GM13977 (cell line): ENCODE data around the gene PDCL3.

ENCODE experiments used
- DNase-seq: peaks from one replicate; pipeline ENCODE4 v3.0.0; 2012; ENCODE audit warnings: low spot score
- in situ Hi-C: fragments of 300-500 bp; cut with MboI; formaldehyde crosslinking; loops from one replicate; pipeline ENCODE4 v1.12.0; 2022; ENCODE audit warnings: low sequenced_read_pairs, low pct_unique_long_range_greater_than_20kb, mixed read lengths, inconsistent platforms; ENCODE audit not compliant: unreplicated experiment
- TF ChIP-seq, protein P1 (sequence below): IDR thresholded peaks from 2 replicates; pipeline ENCODE4 v1.5.1; 2012; ENCODE audit warnings: mild to moderate bottlenecking, control low read depth; ENCODE audit not compliant: insufficient read depth; ENCODE audit errors: extremely low read depth, missing control alignments

Gene PDCL3

DNA sequence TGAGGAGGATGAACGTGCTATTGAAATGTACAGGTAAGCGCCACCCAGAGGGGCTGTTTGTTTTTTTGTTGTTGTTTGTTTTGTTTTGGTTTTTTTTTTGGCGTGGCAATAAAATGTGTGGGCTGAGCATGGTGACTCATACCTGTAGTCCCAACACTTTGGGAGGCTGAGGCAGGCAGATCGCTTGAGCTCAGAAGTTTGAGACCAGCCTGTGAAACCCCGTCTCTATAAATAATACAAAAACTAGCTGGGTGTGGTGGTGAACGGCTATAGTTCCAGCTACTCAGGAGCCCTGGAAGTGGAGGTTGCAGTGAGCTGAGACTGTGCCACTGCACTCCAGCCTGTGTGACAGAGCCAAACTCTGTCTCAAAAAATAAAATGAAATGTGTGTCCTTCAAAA lies 6.2 kb downstream of the PDCL3 start:
- TF ChIP-seq, protein P1, sequence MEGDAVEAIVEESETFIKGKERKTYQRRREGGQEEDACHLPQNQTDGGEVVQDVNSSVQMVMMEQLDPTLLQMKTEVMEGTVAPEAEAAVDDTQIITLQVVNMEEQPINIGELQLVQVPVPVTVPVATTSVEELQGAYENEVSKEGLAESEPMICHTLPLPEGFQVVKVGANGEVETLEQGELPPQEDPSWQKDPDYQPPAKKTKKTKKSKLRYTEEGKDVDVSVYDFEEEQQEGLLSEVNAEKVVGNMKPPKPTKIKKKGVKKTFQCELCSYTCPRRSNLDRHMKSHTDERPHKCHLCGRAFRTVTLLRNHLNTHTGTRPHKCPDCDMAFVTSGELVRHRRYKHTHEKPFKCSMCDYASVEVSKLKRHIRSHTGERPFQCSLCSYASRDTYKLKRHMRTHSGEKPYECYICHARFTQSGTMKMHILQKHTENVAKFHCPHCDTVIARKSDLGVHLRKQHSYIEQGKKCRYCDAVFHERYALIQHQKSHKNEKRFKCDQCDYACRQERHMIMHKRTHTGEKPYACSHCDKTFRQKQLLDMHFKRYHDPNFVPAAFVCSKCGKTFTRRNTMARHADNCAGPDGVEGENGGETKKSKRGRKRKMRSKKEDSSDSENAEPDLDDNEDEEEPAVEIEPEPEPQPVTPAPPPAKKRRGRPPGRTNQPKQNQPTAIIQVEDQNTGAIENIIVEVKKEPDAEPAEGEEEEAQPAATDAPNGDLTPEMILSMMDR: no peak
- no peak for DNase-seq
- in situ Hi-C loops: no loop called here

DNA sequence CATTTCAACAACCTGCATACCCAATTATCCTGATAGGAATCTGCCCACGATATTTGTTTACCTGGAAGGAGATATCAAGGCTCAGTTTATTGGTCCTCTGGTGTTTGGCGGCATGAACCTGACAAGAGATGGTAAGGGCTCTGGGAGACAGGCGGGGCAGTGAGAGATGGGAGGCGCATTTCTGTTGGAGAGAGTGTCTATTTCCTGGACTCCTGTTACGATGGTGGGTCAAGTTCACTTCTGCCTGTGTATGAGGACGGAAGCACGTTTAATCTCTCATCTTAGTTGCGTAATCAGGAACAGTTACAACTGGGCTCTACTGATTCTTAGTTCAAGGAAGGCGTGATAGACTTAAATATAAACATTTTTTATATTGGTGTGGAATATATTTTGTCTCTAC lies 8.9 kb downstream of the PDCL3 start:
- no peak for DNase-seq
- TF ChIP-seq, protein P1: no peak
- in situ Hi-C loops: no loop called here

DNA sequence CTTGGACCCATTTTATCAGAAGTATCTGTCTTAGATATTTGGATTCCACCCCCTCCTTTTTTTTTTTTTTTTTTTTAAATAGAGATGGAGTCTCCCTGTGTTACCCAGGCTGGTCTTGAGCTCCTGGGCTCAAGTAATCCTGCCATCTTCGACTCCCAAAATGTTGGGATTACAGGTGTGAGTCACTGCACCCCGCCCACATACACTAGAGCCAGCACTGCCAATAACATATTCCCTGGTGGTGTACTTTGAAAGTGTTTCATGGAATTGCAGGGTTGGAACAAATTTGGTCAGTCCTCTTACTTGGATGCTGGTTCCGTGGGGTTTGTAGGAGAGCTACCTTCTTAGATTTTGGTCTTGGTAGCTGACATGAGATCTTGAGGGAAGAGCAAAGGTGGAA lies 15.0 kb downstream of the PDCL3 start:
- in situ Hi-C loops: no loop called here
- DNase-seq: no peak

DNA sequence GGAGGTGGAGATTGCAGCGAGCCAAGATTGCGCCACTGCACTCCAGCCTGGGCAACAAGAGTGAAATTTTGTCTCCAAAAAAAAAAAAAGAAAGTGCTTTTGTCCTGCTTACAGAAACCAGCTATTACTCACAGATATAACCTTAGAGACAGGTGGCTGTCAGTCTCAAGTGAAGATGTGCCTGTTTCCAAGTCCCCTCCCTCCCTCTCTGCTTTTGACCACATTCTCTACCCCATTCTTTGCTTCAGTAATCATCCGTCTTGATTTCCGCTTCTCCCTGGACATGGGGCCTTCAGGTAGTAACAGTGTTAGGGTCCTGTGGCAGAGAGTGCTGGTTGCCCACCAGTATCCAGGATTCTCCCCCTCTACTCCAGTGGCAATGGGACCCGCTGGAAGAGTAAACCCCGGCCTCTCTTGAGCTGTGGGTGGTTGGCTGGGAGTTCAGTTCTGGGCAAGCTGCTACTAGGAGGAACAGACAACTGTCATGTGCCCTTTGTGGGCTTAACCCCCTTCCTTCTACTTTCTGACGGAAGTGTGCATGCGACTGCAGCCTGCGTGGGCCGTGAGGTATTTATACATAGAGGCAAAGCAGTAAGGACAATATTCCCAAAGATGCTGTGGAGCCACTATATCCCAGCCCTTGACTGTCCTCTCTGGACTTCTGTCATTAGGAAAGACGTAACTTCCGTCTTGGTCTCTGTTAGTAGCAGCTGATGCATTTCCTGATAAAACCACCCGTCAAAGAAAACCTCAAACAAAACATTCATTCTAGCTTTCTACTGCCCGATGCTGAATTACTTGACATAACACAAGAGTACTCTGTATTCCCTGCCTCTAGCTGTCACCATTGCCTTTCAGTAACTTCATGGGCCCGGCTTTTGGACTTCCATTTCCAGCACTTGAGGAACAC lies 17.8 kb downstream of the PDCL3 start:
- in situ Hi-C loops: no loop called here
- DNase-seq: peak; percentile 59

More for the DNA sequence above, 15.0 kb downstream of the PDCL3 start:
- TF ChIP-seq, protein P1: no peak

DNA sequence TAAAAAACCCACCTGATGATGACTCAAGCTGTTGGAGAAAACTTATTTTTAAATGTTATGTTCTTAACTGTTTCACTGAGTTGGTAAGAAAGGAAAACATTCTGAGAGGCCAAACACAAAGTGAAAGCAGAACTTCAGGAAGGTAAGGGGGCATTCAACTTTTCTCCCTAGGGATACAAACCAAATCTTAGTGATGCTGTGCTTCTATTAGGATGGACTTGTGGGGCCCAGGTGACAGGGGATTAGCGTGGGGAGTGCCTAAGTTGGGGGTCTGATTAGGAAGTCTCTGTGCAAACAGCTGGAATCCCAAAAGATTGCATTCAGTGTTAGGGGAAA lies 18.5 kb downstream of the PDCL3 start:
- DNase-seq: no peak
- TF ChIP-seq, protein P1: no peak
- in situ Hi-C loops: no loop called here

More for the DNA sequence above, 17.8 kb downstream of the PDCL3 start:
- TF ChIP-seq, protein P1: no peak

DNA sequence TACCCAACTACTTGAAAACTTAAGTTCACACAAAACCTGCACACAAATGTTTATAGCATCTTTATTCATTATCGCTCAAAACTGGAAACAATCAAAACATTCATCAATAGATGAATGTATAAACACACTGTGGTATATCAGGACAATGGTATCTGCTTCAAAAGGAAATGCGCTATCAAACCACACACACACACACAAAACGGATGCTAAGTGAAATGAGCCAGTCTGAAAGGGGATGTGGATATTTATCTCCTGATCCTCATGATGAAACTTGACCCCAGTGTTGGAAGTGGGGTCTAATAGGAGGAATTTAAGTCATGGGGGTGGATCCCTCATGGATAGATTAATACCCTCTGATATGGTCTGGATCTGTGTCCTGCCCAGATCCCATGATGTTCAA lies 22.0 kb downstream of the PDCL3 start:
- in situ Hi-C loops: no loop called here
- DNase-seq: no peak
- TF ChIP-seq, protein P1: no peak
